DMS53 treated with DMSO at 0.1 percent for 48 hours (cell line): ENCODE measurements around the gene NHERF1.

ENCODE experiments used
- DNase-seq: peaks from one replicate; lab custom pipeline; 2025; ENCODE audit not compliant: unreplicated experiment; lab: John Stamatoyannopoulos, UW

NHERF1 gene

GRCh38 chr17:74748279-74748528, 224 bp upstream of the NHERF1 start:
- DNase-seq = no peak

- no peak for DNase-seq
These were observed 1.0 kb downstream of the NHERF1 start for GRCh38 chr17:74749279-74750038.

GRCh38 chr17:74750039-74750326, 1.6 kb downstream of the NHERF1 start:
- no peak for DNase-seq

- no peak for DNase-seq
These were observed 2.1 kb downstream of the NHERF1 start for GRCh38 chr17:74750327-74751069.

- no peak for DNase-seq
These were observed 4.0 kb downstream of the NHERF1 start for GRCh38 chr17:74752415-74752814.

- no peak for DNase-seq
These were observed 4.5 kb downstream of the NHERF1 start for GRCh38 chr17:74752822-74753401.

GRCh38 chr17:74754832-74755231, 6.4 kb downstream of the NHERF1 start:
- DNase-seq = no peak

GRCh38 chr17:74755533-74755932, 7.1 kb downstream of the NHERF1 start:
- no peak for DNase-seq

- DNase-seq = no peak
These were observed 8.5 kb downstream of the NHERF1 start for GRCh38 chr17:74756891-74757290.

- no peak for DNase-seq
These were observed 9.1 kb downstream of the NHERF1 start for GRCh38 chr17:74757502-74757901.

- DNase-seq = no peak
These were observed 9.8 kb downstream of the NHERF1 start for GRCh38 chr17:74757931-74758847.

- DNase-seq = no peak
These were observed 10.4 kb downstream of the NHERF1 start for GRCh38 chr17:74758848-74759168.

GRCh38 chr17:74759243-74759801, 10.9 kb downstream of the NHERF1 start:
- no peak for DNase-seq

- DNase-seq = no peak
These were observed 11.5 kb downstream of the NHERF1 start for GRCh38 chr17:74759941-74760340.

GRCh38 chr17:74760404-74761105, 12.1 kb downstream of the NHERF1 start:
- DNase-seq = no peak

- no peak for DNase-seq
These were observed 13.0 kb downstream of the NHERF1 start for GRCh38 chr17:74761419-74761818.

GRCh38 chr17:74761931-74762330, 13.5 kb downstream of the NHERF1 start:
- DNase-seq = no peak

- no peak for DNase-seq
These were observed 15.3 kb downstream of the NHERF1 start for GRCh38 chr17:74763565-74764387.

- no peak for DNase-seq
These were observed 16.4 kb downstream of the NHERF1 start for GRCh38 chr17:74764751-74765286.

- no peak for DNase-seq
These were observed 18.0 kb downstream of the NHERF1 start for GRCh38 chr17:74766413-74766812.
